Mesenchymal stem cell (in vitro differentiated cells and primary cell): Measurements from ENCODE around the gene MFSD1.

ENCODE experiments used
- DNase-seq: peaks from one replicate; pipeline ENCODE4 v3.0.0-alpha.2; 2013
- H2AFZ ChIP-seq: one replicate; pipeline ENCODE4 v1.6.1; 2013; ENCODE audit warnings: low read depth, mild to moderate bottlenecking, control low read depth, inconsistent platforms, low read length, moderate library complexity
- H2AK5ac ChIP-seq: 2 replicates; pipeline ENCODE4 v1.6.1; 2013; ENCODE audit warnings: low read length, moderate library complexity, mild to moderate bottlenecking, inconsistent platforms; ENCODE audit not compliant: severe bottlenecking
- H2BK120ac ChIP-seq: one replicate; pipeline ENCODE4 v1.6.1; 2013; ENCODE audit warnings: low read depth, mild to moderate bottlenecking, inconsistent platforms, low read length, moderate library complexity
- H2BK12ac ChIP-seq, 2 experiments: one replicate each; pipeline ENCODE4 v1.6.1; 2013; ENCODE audit warnings: inconsistent platforms in 2 of 2, low read length in 2 of 2, mild to moderate bottlenecking in 2 of 2, moderate library complexity in 2 of 2, control low read depth in 1 of 2
- H2BK15ac ChIP-seq: one replicate; pipeline ENCODE4 v1.6.1; 2013; ENCODE audit warnings: mild to moderate bottlenecking, low read depth, inconsistent platforms; ENCODE audit not compliant: poor library complexity, severe bottlenecking
- H2BK5ac ChIP-seq: 2 replicates; pipeline ENCODE4 v1.6.1; 2013; ENCODE audit warnings: low read depth, mild to moderate bottlenecking, low read length, control low read depth, inconsistent platforms; ENCODE audit not compliant: poor library complexity, severe bottlenecking
- H3K14ac ChIP-seq, 2 experiments: one replicate each; pipeline ENCODE4 v1.6.1; 2013; ENCODE audit warnings: inconsistent platforms in 2 of 2, low read length in 2 of 2, control low read depth in 1 of 2, mild to moderate bottlenecking in 1 of 2, moderate library complexity in 1 of 2
- H3K18ac ChIP-seq, 2 experiments: one replicate each; pipeline ENCODE4 v1.6.1; 2013; ENCODE audit warnings: inconsistent platforms in 2 of 2, low read length in 2 of 2, control low read depth in 1 of 2, low read depth in 1 of 2, mild to moderate bottlenecking in 1 of 2
- H3K23ac ChIP-seq, 2 experiments: one replicate each; pipeline ENCODE4 v1.6.1; 2013; ENCODE audit warnings: inconsistent platforms in 2 of 2, low read length in 2 of 2, mild to moderate bottlenecking in 2 of 2, moderate library complexity in 2 of 2, control low read depth in 1 of 2
- H3K27ac ChIP-seq: 2 replicates; pipeline ENCODE4 v1.5.1; 2013; ENCODE audit warnings: mild to moderate bottlenecking, moderate library complexity, low read length, control low read depth, inconsistent platforms; ENCODE audit not compliant: poor library complexity, severe bottlenecking
- H3K27me3 ChIP-seq, 2 experiments: 2 replicates each; pipeline versions ENCODE4 v1.6.1 to v1.7.0; 2013; ENCODE audit warnings: low read length in 2 of 2, mild to moderate bottlenecking in 2 of 2, moderate library complexity in 2 of 2, control low read depth in 1 of 2, inconsistent platforms in 1 of 2; ENCODE audit not compliant: control insufficient read depth in 1 of 2, insufficient read depth in 1 of 2
- H3K36me3 ChIP-seq, 2 experiments: 2 replicates each; pipeline versions ENCODE4 v1.6.1 to v1.7.0; 2013; ENCODE audit warnings: low read length in 2 of 2, control low read depth in 1 of 2, inconsistent platforms in 1 of 2, low read depth in 1 of 2, mild to moderate bottlenecking in 1 of 2; ENCODE audit not compliant: insufficient read depth in 2 of 2, control insufficient read depth in 1 of 2
- H3K4ac ChIP-seq, 2 experiments: one replicate each; pipeline ENCODE4 v1.6.1; 2013; ENCODE audit warnings: inconsistent platforms in 2 of 2, low read length in 2 of 2, mild to moderate bottlenecking in 2 of 2, moderate library complexity in 2 of 2, control low read depth in 1 of 2, low read depth in 1 of 2
- H3K4me1 ChIP-seq: 2 replicates; pipeline ENCODE4 v1.6.1; 2013; ENCODE audit warnings: low read depth, low read length, control low read depth; ENCODE audit not compliant: control insufficient read depth, insufficient read depth
- H3K4me2 ChIP-seq: 2 replicates; pipeline ENCODE4 v1.6.1; 2013; ENCODE audit warnings: low read length, mild to moderate bottlenecking, inconsistent platforms; ENCODE audit not compliant: poor library complexity, severe bottlenecking
- H3K4me3 ChIP-seq, 2 experiments: 2 replicates each; pipeline versions ENCODE4 v1.5.1 to v1.7.0; 2013; ENCODE audit warnings: low read length in 2 of 2, mild to moderate bottlenecking in 2 of 2, control low read depth in 1 of 2, low read depth in 1 of 2; ENCODE audit not compliant: insufficient read depth in 1 of 2
- H3K79me1 ChIP-seq: replicated peaks from 2 replicates; pipeline ENCODE4 v1.6.1; 2013; ENCODE audit warnings: mild to moderate bottlenecking, control low read depth, low read length, inconsistent platforms; ENCODE audit not compliant: poor library complexity, severe bottlenecking
- H3K9ac ChIP-seq: 2 replicates; pipeline ENCODE4 v1.7.0; 2013; ENCODE audit warnings: mild to moderate bottlenecking, low read length, moderate library complexity
- H3K9me3 ChIP-seq: 2 replicates; pipeline ENCODE4 v1.7.0; 2013; ENCODE audit warnings: mild to moderate bottlenecking, low read length; ENCODE audit not compliant: control insufficient read depth
- H4K8ac ChIP-seq: one replicate; pipeline ENCODE4 v1.6.1; 2013; ENCODE audit warnings: inconsistent platforms, mild to moderate bottlenecking, low read length, moderate library complexity
- H4K91ac ChIP-seq: one replicate; pipeline ENCODE4 v1.6.1; 2013; ENCODE audit warnings: mild to moderate bottlenecking, low read length, inconsistent platforms
- WGBS: methylation state at CpG from one replicate; pipeline ENCODE4 v1.1.7; 2013; ENCODE audit warnings: mixed read lengths; 5-methylcytosine and 5-hydroxymethylcytosine counted together

MFSD1 gene

DNA sequence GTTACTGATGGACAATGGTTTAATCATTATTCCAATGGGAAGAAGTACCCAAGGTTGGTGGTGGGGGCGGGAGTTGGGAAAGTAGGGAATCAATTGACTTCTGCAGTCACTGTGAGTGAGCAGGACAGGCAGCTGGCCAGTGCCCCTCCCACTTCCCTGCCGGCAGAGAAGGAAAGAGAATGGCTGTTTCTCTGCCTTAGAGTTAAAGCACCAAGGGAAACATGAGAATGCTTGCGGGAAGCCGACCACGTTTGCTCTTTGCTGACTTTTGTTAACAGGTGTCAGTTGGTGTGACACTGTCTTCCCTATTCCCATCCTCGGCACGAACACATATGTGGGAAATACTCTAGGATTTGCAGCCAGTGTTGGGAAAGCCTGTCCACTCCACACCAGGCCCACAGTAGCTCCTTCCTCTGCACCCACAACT, 33.5 kb upstream of the MFSD1 start:
- H2BK5ac ChIP-seq: no peak overlapping the region
- H3K4me1 ChIP-seq: peaks cover 8% of the 10 kb centered on the region
- peak; percentile 64 for DNase-seq
- no peak overlapping the region for H2BK120ac ChIP-seq
- peak overlapping the region in 1 of 2 experiments; percentile 37 for H3K18ac ChIP-seq
- H2BK12ac ChIP-seq: peak overlapping the region in 1 of 2 experiments; percentile 3
- no peak overlapping the region for H3K14ac ChIP-seq
- H2AK5ac ChIP-seq: no peak overlapping the region
- no peaks in the 10 kb centered on the region for H3K9me3 ChIP-seq
- H3K4me2 ChIP-seq: no peak overlapping the region
- no peak overlapping the region for H4K8ac ChIP-seq
- no peaks in the 10 kb centered on the region for H3K36me3 ChIP-seq
- no peak overlapping the region for H2AFZ ChIP-seq
- H2BK15ac ChIP-seq: peak overlapping the region; percentile 54
- no peak overlapping the region for H3K4ac ChIP-seq
- H4K91ac ChIP-seq: no peak overlapping the region
- WGBS: 38% methylated on average over 7 of the region's 7 CpGs
- H3K79me1 ChIP-seq: no peaks in the 10 kb centered on the region
- peak overlapping the region in 1 of 2 experiments; percentile 63 for H3K4me3 ChIP-seq
- H3K27me3 ChIP-seq: no peaks in the 10 kb centered on the region
- no peak overlapping the region for H3K27ac ChIP-seq
- no peak overlapping the region for H3K23ac ChIP-seq
- H3K9ac ChIP-seq: peak overlapping the region; percentile 81

GRCh38 chr3:158768881-158769543, 32.8 kb upstream of the MFSD1 start:
- no peak overlapping the region for H4K8ac ChIP-seq
- H2BK12ac ChIP-seq: peak overlapping the region in 1 of 2 experiments; percentile 48
- H3K4ac ChIP-seq: no peak overlapping the region
- peaks cover 8% of the 10 kb centered on the region for H3K4me1 ChIP-seq
- no peaks in the 10 kb centered on the region for H3K27me3 ChIP-seq
- H3K4me2 ChIP-seq: no peak overlapping the region
- H4K91ac ChIP-seq: no peak overlapping the region
- H2BK5ac ChIP-seq: no peak overlapping the region
- no peak overlapping the region for H2BK15ac ChIP-seq
- no peak overlapping the region for H3K27ac ChIP-seq
- H2BK120ac ChIP-seq: no peak overlapping the region
- no peak overlapping the region for H2AFZ ChIP-seq
- no peaks in the 10 kb centered on the region for H3K9me3 ChIP-seq
- H3K23ac ChIP-seq: no peak overlapping the region
- no peak overlapping the region for H3K18ac ChIP-seq
- H3K14ac ChIP-seq: no peak overlapping the region
- no peak overlapping the region for H2AK5ac ChIP-seq
- no peaks in the 10 kb centered on the region for H3K79me1 ChIP-seq
- H3K36me3 ChIP-seq: no peaks in the 10 kb centered on the region
- 77% methylated on average over 5 of the region's 8 CpGs for WGBS
- DNase-seq: peak; percentile 90
- peak overlapping the region; percentile 81 for H3K9ac ChIP-seq
- peak overlapping the region in 1 of 2 experiments; percentile 63 for H3K4me3 ChIP-seq

DNA sequence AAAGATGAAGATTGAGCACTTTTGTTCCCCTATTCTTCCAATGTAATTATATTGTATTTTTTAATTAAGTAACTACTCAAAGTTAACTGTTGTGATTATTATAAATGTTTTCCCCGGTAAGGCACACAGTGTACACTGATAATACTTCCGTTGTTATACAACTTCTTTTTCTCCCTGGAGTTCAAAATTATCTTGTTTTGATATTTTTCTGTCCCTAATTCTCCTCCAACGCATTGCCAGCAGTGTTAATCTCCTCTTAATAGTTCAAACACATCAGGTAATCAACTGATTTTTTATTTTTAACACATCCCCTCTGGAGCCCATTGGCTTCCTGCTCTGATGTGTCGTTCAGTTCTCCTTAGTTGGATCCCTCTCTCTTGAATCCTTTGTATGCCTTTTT, 32.3 kb upstream of the MFSD1 start:
- peaks cover 8% of the 10 kb centered on the region for H3K4me1 ChIP-seq
- H2AK5ac ChIP-seq: no peak overlapping the region
- no peak overlapping the region for H4K91ac ChIP-seq
- H2BK5ac ChIP-seq: no peak overlapping the region
- H3K4me3 ChIP-seq: peak overlapping the region in 1 of 2 experiments; percentile 9
- H2BK120ac ChIP-seq: no peak overlapping the region
- no peak overlapping the region for H2BK15ac ChIP-seq
- H3K18ac ChIP-seq: no peak overlapping the region
- H3K27me3 ChIP-seq: no peaks in the 10 kb centered on the region
- H2AFZ ChIP-seq: no peak overlapping the region
- H3K27ac ChIP-seq: no peak overlapping the region
- peak overlapping the region; percentile 69 for H3K9ac ChIP-seq
- DNase-seq: no peak
- WGBS: 77% methylated on average over 4 of the region's 4 CpGs
- no peaks in the 10 kb centered on the region for H3K9me3 ChIP-seq
- H2BK12ac ChIP-seq: no peak overlapping the region
- H3K4ac ChIP-seq: no peak overlapping the region
- H4K8ac ChIP-seq: no peak overlapping the region
- no peak overlapping the region for H3K23ac ChIP-seq
- H3K4me2 ChIP-seq: no peak overlapping the region
- no peaks in the 10 kb centered on the region for H3K79me1 ChIP-seq
- no peaks in the 10 kb centered on the region for H3K36me3 ChIP-seq
- no peak overlapping the region for H3K14ac ChIP-seq

DNA sequence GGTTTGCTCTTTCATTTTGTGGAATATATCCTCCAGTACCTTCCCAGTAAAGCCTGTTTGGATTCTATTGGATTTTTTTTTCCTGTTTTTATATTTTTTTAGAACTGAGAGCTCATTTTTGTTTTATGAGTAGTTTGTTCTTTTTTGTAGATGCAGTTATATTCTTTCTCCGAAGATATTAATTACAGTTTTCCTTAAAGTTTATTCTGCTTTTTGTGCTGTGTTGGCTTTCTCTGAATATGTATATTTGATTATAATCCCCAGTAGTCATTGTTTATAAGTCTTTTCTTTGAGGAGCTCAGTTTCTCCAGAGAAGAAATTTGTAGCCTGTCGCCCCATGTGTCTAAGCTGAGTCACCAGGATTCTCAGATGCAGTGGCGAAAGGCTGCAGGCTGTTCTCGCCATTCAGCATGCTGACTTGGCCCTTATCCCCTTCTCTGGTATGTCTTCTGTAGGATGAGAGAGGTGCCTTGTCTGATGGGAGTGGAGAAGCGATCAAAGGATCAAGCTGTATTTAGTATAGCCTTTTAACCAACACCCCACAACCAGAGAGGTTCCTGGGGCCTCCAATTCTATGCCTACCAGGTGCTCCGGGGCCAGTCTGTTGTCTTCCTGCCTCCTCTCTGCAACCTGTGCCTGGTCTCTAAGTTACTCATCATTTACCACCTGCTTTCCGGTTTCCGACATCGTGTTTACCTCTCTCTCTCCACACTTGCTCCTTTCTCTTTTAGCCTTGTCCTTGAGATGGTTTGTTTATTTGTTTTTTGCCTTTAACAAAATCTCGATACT, 31.7 kb upstream of the MFSD1 start:
- Histone ChIP-seq H3K27ac (no peak overlapping the region), H3K4me3 (peak overlapping the region in 1 of 2 experiments; percentile 9)
- 50% methylated on average over 6 of the region's 10 CpGs for WGBS

More for the DNA sequence above, 31.7 kb upstream of the MFSD1 start:
- Histone ChIP-seq H2BK12ac (peak overlapping the region in 1 of 2 experiments; percentile 7), H2BK15ac (no peak overlapping the region), H3K4me1 (peaks cover 8% of the 10 kb centered on the region), H3K79me1 (no peaks in the 10 kb centered on the region), H3K27me3 (no peaks in the 10 kb centered on the region), H2BK120ac (no peak overlapping the region), H4K8ac (no peak overlapping the region), H3K4ac (no peak overlapping the region), H3K4me2 (no peak overlapping the region), H4K91ac (no peak overlapping the region), H3K36me3 (no peaks in the 10 kb centered on the region), H3K18ac (peak overlapping the region in 1 of 2 experiments; percentile 14), H3K23ac (no peak overlapping the region), H3K9ac (peak overlapping the region; percentile 69), H3K14ac (no peak overlapping the region), H2AFZ (no peak overlapping the region), H3K9me3 (no peaks in the 10 kb centered on the region), H2BK5ac (no peak overlapping the region), H2AK5ac (no peak overlapping the region)
- DNase-seq: peak; percentile 77
